ENCODE data around the gene HOXA10. TPM values are rescaled to one million over a fixed set of nuclear protein-coding genes. Genes with fewer than 3 reads are reported as not detected.

HOXA10 gene
- total RNA-seq, 1 experiment from 2014 or later: not detected

- Histone ChIP-seq H3K27me3 (ENCODE audit: control insufficient read depth, insufficient read depth, low read length) (peaks cover 100% of the 10 kb centered on the region), H3K4me3 (ENCODE audit: insufficient read depth, low read depth, low read length) (no peak overlapping the region), H3K36me3 (replicated peaks; ENCODE audit: control insufficient read depth, insufficient read depth, low read length) (no peaks in the 10 kb centered on the region)
- peak; percentile 75 for DNase-seq
Measured at GRCh38 chr7:27189295-27189996, 15.3 kb upstream of the HOXA10 start.

- Histone ChIP-seq H3K27me3 (ENCODE audit: control insufficient read depth, insufficient read depth, low read length) (peaks cover 100% of the 10 kb centered on the region), H3K4me3 (ENCODE audit: insufficient read depth, low read depth, low read length) (no peak overlapping the region)
- peak; percentile 80 for DNase-seq
Measured at GRCh38 chr7:27188386-27189294, 14.5 kb upstream of the HOXA10 start.

GRCh38 chr7:27187475-27188385, 13.6 kb upstream of the HOXA10 start:
- no peak overlapping the region for H3K4me3 ChIP-seq (ENCODE audit: insufficient read depth, low read depth, low read length)
- no peaks in the 10 kb centered on the region for H3K36me3 ChIP-seq (replicated peaks; ENCODE audit: control insufficient read depth, insufficient read depth, low read length)

More at GRCh38 chr7:27188386-27189294, 14.5 kb upstream of the HOXA10 start:
- no peaks in the 10 kb centered on the region for H3K36me3 ChIP-seq (replicated peaks; ENCODE audit: control insufficient read depth, insufficient read depth, low read length)

GRCh38 chr7:27186668-27187474, 12.8 kb upstream of the HOXA10 start:
- no peak for DNase-seq
- Histone ChIP-seq H3K27me3 (ENCODE audit: control insufficient read depth, insufficient read depth, low read length) (peaks cover 100% of the 10 kb centered on the region), H3K4me3 (ENCODE audit: insufficient read depth, low read depth, low read length) (no peak overlapping the region), H3K36me3 (replicated peaks; ENCODE audit: control insufficient read depth, insufficient read depth, low read length) (no peaks in the 10 kb centered on the region)

More at GRCh38 chr7:27187475-27188385, 13.6 kb upstream of the HOXA10 start:
- H3K27me3 ChIP-seq (ENCODE audit: control insufficient read depth, insufficient read depth, low read length): peaks cover 100% of the 10 kb centered on the region
- peak; percentile 74 for DNase-seq

GRCh38 chr7:27185854-27186667, 11.9 kb upstream of the HOXA10 start:
- no peak overlapping the region for H3K4me3 ChIP-seq (ENCODE audit: insufficient read depth, low read depth, low read length)
- peaks cover 100% of the 10 kb centered on the region for H3K27me3 ChIP-seq (ENCODE audit: control insufficient read depth, insufficient read depth, low read length)
- H3K36me3 ChIP-seq (replicated peaks; ENCODE audit: control insufficient read depth, insufficient read depth, low read length): no peaks in the 10 kb centered on the region
- peak; percentile 65 for DNase-seq

- H3K4me3 ChIP-seq (ENCODE audit: insufficient read depth, low read depth, low read length): no peak within 1 kb of the TSS
- peaks cover 100% of the 10 kb centered on the region for H3K27me3 ChIP-seq (ENCODE audit: control insufficient read depth, insufficient read depth, low read length)
- peak; percentile 76 for DNase-seq
- H3K36me3 ChIP-seq (replicated peaks; ENCODE audit: control insufficient read depth, insufficient read depth, low read length): no peaks in the 10 kb centered on the region
Measured at GRCh38 chr7:27185013-27185853, 11.1 kb upstream of the HOXA10 start, which contains the start of gene HOXA11. Gene HOXA11 (minus strand): TSS chr7:27185232. CDS start chr7:27185144, 88 bp downstream.

GRCh38 chr7:27184337-27185012, 10.4 kb upstream of the HOXA10 start:
- H3K4me3 ChIP-seq (ENCODE audit: insufficient read depth, low read depth, low read length): no peak overlapping the region
- DNase-seq: peak; percentile 81
- H3K27me3 ChIP-seq (ENCODE audit: control insufficient read depth, insufficient read depth, low read length): peaks cover 100% of the 10 kb centered on the region
- H3K36me3 ChIP-seq (replicated peaks; ENCODE audit: control insufficient read depth, insufficient read depth, low read length): no peaks in the 10 kb centered on the region

GRCh38 chr7:27183682-27184336, 9.7 kb upstream of the HOXA10 start:
- Histone ChIP-seq H3K36me3 (replicated peaks; ENCODE audit: control insufficient read depth, insufficient read depth, low read length) (no peaks in the 10 kb centered on the region), H3K27me3 (ENCODE audit: control insufficient read depth, insufficient read depth, low read length) (peaks cover 100% of the 10 kb centered on the region), H3K4me3 (ENCODE audit: insufficient read depth, low read depth, low read length) (no peak overlapping the region)
- peak; percentile 77 for DNase-seq

- peaks cover 100% of the 10 kb centered on the region for H3K27me3 ChIP-seq (ENCODE audit: control insufficient read depth, insufficient read depth, low read length)
- no peak overlapping the region for H3K4me3 ChIP-seq (ENCODE audit: insufficient read depth, low read depth, low read length)
- DNase-seq: peak; percentile 89
- no peaks in the 10 kb centered on the region for H3K36me3 ChIP-seq (replicated peaks; ENCODE audit: control insufficient read depth, insufficient read depth, low read length)
Measured at GRCh38 chr7:27182861-27183681, 9.0 kb upstream of the HOXA10 start.

- H3K27me3 ChIP-seq (ENCODE audit: control insufficient read depth, insufficient read depth, low read length): peaks cover 100% of the 10 kb centered on the region
- H3K4me3 ChIP-seq (ENCODE audit: insufficient read depth, low read depth, low read length): no peak overlapping the region
- peak; percentile 42 for DNase-seq
- no peaks in the 10 kb centered on the region for H3K36me3 ChIP-seq (replicated peaks; ENCODE audit: control insufficient read depth, insufficient read depth, low read length)
Measured at GRCh38 chr7:27182285-27182841, 8.2 kb upstream of the HOXA10 start.
